ENCODE results near the gene CHRNB1. TPM values are rescaled to one million over a fixed set of nuclear protein-coding genes. Genes with fewer than 3 reads are reported as not detected.

The CHRNB1 gene
- total and polyA plus RNA-seq, 2 of the 8 experiments (the other 6 are each of a cell fraction or from before 2014, with no cell fraction given), result 14.1 to 28.2 TPM

DNA sequence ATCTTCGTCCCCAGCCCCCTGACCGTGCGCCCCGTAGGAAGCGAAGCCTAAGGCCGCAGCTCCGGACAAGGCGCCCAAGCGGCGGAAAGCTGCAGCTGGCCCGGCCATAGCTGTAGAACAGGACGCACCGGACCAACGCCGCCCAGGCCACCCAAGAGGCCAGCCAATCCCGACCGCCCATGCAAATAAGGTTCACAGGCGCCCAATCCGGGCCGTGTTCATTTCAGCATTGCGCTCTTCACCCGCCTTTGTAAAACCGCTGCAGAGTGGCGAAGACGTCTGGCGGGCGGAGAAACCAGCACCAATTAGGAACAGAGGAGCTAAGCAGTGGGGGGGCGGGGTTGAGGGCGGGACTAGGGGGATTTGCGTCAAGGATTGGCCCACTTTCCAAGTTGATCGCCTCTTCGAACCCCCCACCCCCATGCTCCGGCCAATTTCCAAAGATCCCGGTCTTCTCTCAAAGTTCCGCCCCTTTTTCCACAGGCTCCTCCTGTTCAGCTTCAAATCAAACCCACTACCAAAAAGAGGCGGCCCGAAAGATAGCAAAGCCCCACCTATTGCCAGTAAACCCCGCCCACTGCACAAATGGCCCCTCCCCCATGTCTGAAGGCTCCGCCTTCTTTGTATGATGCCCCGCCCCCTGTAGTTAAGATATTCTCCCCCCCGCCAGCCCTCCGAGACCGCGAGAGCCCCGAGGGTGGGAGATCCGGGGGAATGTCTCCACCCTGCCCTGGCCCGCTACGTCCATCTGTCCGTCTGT is 40.7 kb upstream of the CHRNB1 start, which contains the start of gene TMEM256 (continued):
- no peak for TF ChIP-seq CHD7 (IDR thresholded peaks at IDR 0.05; ENCODE audit: insufficient replicate concordance, low read length)
- TF ChIP-seq SUZ12 (IDR thresholded peaks at IDR 0.05; ENCODE audit: low read length), result no peak
- TF ChIP-seq ZNF274 (IDR thresholded peaks at IDR 0.05; ENCODE audit: borderline replicate concordance, extremely low read depth, low read length), result no peak
- no peak for TF ChIP-seq RFX5 (IDR thresholded peaks at IDR 0.05; ENCODE audit: borderline replicate concordance, low read depth, low read length)
- no peak for TF ChIP-seq TEAD4 (IDR thresholded peaks at IDR 0.05; ENCODE audit: low read depth, low read length)
- TF ChIP-seq JUND (IDR thresholded peaks at IDR 0.05; ENCODE audit: low read length), result no peak; the same call in 1 of the 2 replicates
- peak; percentile 94 for TF ChIP-seq SP1 (IDR thresholded peaks at IDR 0.05; ENCODE audit: low read depth, low read length)
- no peak for TF ChIP-seq BCL11A (IDR thresholded peaks at IDR 0.05; ENCODE audit: low read depth in 2 of 2, low read length in 2 of 2)
- peak; percentile 64 for TF ChIP-seq BRCA1 (IDR thresholded peaks at IDR 0.05; ENCODE audit: low read depth, low read length)
- peak; percentile 92 for TF ChIP-seq TAF1 (IDR thresholded peaks at IDR 0.05; ENCODE audit: low read depth, low read length)
- peak; percentile 84 for TF ChIP-seq CHD2 (IDR thresholded peaks at IDR 0.05; ENCODE audit: low read length)
